Measurements from ENCODE around the gene ACVRL1.
"Not testable (repeated sequence)": the region's sequence is repeated elsewhere in the genome, so short reads cannot be mapped to it uniquely, and the experiment has no call there.

Gene ACVRL1

DNA sequence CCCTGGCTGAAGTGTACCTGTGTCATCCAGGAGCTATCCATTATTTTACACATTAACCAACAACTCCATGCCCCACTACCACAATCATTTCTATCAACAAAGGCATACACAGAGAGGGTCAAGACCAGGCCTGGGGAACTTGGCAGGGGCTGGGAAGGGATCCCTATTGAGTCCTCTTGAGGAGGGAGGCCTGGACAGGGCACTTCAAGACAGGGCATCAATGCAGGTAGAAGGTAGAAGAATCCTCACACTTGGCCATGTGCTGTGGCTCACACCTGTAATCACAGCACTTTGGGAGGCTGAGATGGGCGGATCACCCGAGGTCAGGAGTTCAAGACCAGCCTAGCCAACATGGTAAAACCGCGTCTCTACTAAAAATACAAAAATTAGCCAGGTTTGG lies 32.8 kb upstream of the ACVRL1 start:
- DNase-seq = no peak

DNA sequence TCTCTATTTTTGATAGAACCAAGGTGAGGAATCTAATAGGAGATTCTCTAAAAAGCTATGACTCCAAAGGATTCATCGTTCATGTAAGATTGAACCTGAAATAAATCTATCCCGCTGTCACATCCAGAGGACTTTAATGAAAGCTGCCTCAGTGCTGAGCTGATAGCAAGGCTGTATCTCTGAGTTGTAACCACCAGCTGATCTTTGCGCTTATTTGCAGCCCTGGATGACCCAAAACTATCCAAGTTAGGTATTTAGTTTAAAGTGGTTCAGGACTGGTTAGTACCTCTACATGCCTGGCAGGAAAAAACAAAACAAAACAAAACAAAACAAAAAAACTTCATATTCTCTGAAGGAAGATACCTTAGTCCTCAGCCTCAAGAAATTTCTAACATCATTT lies 28.2 kb upstream of the ACVRL1 start:
- DNase-seq = no peak

DNA sequence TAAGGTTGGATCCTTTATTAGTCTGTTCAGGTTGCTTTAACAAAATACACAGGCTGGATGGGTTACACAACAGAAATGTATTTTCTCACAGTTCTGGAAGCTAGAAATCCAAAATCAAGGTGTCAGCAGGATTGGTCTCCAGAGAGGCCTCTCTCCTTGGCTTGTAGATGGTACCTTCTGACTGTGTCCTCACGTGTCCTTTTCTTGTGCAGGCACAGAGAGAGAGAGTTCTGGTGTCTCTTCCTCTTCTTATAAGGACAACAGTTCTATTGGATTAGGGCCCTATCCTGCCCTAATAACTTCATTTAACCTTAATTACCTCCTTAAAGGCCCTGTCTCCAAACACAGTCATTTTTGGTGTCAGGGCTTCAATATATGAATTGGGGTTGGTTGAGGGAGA lies 24.0 kb upstream of the ACVRL1 start:
- no peak for DNase-seq

DNA sequence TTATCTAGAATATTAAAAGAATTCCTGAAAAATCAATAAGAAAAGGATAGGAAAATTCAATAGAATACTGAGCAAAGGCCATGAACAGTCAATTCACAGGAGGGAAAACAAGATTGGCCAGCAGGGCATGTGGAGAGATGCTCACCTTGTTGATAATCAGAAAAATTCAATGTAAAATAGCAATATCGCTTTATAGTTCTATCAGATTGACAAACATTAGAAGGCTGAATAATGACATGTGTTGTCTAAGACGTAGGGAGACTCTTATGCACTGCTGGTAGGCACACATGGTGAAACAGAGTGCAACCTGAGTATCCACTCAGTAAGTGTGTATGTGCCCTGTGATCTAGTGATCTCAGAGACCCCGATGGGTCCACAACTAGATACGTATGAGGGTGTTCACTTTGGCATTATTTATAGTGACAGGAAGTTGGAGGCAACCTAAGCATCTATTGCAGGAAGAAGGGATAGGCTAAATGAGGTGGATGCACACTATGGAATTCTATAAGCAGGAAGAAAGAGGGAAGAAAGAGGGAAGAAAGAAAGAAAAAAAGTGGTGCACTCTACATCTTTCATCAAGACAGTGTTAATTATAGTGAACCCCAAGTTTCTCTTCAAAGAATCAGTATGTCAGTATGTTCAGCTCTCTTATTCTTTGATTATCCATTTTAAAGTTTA lies 23.2 kb upstream of the ACVRL1 start:
- DNase-seq = no peak

DNA sequence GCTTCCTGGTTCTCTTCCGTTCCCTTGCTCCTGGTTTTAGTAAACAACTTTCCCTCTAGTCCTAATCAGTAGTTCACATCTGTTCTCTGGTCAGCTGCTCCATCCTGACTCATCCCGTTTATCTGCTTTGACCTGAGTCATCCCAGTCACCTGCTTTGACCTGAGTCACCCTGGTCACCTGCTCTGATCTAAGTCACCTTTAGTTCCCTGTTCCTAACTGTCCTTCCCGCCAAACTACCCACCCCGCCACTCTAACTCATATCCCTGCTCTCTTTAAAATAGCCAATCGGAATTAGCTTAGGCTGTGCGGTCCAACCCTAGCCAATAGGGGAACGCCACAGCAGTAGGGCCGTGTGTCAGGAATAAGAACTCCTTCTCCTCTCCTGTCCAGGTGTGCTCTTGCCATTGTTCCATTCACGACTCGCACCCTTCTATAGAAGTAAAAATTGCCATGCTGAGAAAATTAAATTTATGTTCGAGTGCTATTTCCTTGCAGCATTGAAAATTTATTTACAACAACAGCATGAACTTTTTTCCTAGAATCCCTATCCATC lies 22.6 kb upstream of the ACVRL1 start:
- no peak for DNase-seq

DNA sequence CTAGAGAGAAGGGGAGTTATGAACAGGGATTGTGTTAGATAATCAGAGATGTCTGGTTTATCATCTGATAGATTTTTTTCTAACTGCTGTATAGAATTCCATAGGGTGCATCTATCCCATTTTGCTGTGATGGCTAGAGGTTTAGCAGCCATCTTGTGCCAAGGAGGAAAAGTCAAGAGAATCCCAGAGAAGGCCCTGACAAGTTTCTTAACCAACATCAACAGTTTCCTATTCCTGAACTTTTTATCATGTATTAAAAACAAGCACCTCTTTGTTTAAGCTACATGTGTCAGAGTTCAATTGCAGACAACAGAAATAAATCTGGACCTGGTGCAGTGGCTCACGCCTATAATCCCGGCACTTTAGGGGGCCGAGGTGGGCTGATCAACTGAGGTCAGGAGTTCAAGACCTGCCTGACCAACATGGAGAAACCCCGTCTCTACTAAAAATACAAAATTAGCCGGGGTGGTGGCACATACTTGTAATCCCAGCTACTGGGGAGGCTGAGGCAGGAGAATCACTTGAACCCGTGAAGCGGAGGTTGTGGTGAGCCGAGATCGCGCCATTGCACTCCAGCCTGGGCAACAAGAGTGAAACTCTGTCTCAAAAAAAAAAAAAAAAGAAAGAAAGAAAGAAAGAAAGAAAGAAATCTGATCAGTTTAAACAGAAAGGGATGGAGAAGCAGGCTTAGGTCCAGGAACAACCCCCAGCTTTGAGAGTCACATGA lies 21.8 kb upstream of the ACVRL1 start:
- DNase-seq = not testable (repeated sequence)

DNA sequence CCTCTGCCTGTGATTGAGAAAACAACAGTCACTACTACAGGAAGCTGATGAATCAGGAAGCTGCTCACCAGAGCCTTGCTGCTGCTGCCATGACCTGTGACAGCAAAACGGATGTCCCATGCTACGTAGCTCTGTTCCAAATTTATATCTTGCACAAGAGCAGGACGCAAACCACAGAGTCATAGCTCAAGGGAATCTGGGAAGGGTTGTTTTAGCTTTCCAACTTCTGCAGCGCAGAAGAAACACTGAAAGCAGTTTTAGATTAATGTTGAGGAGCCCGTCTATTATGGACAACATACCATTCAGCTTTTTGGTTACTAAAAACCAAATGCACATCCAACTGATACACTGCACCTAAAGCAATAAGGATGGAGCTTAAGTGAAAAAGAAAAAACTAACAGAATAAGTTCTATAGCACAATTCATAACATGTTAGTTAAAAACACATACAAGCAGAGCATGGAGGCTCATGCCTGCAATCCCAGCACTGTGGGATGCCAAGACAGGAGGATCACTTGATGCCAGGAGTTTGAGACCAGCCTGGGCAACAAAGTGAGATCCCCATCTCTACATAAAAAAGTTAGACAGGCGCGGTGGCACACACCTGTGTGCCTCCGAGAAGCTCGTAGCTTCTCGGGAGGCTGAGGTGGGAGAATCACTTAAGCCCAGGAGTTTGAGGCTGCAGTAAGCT lies 21.1 kb upstream of the ACVRL1 start:
- DNase-seq = peak; percentile 62

DNA sequence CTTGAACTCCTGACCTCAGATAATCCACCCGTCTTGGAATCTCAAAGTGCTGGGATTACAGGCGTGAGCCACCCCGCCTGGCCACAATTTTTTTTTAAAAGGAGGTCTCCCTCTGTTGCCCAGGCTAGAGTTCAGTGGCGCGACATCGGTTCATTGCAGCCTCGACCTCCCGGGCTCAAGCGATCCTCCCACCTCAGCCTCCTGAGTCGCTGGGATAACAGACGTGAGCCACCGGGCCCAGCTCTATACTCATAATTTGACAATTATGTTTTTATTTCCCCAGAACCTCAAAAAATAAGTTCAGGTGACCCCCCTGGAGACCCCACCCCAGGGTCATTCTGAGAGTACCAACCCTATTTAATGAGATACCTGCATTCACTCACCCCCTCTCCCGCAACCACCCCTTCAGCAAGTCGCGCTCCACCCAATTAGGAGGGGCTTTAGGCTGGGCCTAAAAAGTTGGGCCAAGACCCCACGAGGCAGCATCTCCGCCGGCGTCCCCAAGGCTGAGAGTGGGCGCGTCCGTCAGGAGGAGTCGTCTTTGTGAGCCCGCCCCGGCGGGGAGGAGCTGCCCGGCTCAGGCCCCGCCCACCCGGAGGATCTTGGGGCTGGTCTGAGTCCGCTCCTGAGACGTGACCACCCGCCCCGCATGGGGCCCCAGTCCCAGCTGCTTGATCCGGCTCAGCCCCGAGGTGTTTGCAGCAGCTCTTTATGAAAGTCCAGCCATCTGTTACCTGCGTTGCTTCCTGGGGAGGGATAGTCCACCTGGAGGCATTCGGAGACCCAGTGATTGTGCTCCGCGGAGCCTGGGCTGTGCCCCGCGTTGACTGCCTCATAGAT lies 19.6 kb upstream of the ACVRL1 start, which contains the start of gene ANKRD33:
TSS of gene ANKRD33 (plus strand) at position 628 of the 840 bp plus-strand sequence. CDS start at position 712, 84 bp downstream.
- DNase-seq = peak; percentile 10

DNA sequence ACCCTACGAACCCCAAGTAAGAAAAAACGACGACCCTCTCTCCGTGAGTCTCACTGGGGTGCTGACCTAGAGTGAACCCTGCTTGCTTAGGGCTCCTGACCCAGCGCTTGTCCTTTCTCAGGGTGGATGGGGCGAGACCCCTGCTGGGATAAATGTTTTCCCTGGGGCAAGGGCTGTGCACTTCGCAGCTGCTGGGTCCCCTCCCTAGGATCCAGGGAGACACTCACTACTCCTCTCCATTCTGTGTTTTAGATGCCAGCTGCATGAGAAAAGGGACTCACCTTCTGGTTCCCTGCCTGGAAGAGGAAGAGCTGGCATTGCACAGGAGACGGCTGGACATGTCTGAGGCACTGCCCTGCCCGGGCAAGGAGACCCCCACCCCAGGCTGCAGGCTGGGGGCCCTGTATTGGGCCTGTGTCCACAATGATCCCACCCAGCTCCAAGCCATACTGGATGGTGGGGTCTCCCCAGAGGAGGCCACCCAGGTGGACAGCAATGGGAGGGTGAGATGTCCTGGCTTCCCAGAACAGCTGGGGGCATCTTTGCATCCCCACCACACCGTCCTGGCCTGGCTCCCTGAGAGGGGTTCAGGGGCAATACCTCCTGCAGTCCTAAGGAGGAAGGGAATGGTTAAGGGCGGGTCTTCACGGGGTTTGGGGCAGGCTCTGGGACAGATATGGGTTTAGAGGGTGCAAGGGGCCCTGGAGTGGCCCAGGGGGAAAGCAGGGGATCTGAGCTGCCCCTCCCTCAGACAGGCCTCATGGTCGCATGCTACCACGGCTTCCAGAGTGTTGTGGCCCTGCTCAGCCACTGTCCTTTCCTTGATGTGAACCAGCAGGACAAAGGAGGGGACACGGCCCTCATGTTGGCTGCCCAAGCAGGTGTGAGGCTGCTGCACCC lies 18.7 kb upstream of the ACVRL1 start:
- DNase-seq = no peak

DNA sequence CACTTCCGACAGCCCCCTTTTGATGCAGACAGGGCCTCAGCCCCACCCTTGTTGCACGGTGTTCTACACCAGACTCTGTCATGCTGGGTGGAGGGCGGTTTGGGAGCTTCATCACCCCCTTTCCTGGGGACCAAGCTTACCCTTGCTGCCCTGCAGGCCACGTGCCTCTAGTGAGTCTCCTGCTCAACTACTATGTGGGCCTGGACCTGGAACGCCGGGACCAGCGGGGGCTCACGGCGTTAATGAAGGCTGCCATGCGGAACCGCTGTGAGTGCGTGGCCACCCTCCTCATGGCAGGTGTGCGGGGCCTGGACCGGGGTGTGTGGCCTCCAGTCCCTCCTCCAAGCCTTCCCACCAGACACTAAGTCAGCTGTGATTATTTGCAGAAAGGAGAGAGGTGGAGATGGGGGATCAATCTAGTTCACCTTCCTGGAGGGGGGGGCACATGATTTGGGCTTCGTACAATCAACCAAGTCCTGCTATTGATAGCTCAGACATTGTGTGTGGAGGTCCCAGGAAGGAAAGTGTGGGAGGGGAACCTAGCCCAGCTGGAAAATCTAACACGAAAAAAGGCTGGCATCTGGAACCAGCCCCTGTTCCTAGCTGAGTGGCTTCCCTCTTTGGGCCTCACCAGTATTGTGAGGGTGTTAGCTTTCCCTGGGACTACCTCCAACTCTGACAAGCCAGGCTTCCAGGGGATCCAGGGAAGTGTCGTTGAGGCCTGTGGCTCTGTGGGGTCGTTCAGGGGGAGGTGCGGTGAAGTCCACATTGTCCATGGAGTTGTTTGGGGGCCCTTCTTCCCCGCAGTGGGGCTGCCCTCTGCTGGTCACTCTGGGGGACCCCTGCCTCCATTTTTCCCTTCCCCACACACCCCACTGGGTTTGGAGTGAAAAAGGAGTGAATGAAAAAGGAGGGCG lies 17.8 kb upstream of the ACVRL1 start:
- no peak for DNase-seq

DNA sequence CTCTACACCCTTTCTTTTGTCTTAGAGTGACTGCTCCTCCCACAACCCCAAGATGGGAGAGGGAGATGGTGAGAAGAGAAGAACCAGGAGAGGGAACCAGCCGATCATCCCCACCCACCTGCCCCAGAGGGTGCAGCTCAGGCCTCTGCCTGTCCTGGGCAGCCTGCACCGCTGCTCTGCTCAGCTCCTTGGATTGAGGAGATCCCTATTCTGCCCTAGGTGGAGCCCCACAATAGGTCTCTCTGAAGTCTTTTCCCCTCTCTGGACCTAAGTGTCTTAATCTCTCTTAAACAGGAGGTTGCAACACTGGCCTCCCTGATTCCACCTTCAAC lies 17.2 kb upstream of the ACVRL1 start:
- no peak for DNase-seq

DNA sequence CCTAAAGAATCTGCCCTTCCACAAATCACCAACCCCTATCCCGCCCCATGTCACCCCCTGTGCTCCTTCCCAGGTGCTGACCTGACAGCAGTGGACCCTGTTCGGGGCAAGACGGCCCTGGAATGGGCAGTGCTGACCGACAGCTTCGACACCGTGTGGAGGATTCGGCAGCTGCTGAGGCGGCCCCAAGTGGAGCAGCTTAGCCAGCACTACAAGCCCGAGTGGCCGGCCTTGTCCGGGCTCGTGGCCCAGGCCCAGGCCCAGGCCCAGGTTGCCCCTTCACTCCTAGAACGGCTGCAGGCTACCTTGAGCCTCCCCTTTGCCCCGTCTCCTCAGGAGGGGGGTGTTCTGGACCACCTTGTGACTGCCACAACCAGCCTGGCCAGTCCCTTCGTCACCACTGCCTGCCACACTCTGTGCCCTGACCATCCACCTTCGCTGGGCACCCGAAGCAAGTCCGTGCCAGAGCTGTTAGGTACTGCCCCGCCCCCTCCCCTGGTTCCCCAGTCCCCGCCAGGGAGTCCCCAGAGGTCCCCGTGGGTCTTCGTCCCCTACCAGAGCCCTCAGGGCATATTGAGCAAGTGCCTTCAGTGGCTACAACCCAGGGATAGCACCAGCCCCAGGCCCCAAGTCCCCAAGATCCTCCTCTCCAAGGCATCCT lies 16.7 kb upstream of the ACVRL1 start:
- no peak for DNase-seq

DNA sequence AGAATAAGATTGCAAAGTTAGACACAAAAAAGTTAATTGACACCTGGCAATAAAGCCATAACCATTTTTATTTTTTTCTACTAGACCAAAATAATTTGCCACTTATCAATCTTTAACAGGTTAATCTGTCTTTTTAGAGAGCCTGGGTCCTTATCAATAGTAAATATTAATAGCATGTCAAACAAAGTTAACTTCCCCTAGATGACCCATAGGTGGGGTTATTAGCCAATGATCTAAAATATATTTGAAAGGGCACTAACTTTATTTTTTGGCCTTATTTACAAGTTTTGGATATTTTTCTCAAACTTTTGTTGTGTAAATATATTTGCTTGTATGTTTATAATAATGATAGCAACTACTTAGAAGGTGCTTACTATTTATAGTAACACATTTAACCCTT lies 15.5 kb upstream of the ACVRL1 start:
- no peak for DNase-seq

DNA sequence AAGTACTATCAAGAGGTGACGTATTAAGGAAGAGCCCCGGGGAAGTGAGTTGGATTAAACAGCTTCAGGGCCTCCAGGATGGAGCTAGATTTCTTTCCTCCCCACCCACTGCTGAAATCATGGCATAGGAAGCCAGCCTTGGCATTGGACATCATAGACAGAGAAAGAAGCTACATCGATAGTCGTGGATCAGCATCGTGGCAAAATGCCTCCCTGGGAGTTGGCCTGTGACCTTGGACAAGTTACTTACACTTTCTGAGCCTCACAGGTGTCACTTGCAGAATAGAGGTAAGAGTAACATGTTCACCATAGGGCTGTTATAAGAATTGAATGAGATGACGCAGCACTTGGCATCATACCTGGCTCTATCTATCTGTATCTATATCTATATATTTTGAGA lies 13.5 kb upstream of the ACVRL1 start:
- no peak for DNase-seq

DNA sequence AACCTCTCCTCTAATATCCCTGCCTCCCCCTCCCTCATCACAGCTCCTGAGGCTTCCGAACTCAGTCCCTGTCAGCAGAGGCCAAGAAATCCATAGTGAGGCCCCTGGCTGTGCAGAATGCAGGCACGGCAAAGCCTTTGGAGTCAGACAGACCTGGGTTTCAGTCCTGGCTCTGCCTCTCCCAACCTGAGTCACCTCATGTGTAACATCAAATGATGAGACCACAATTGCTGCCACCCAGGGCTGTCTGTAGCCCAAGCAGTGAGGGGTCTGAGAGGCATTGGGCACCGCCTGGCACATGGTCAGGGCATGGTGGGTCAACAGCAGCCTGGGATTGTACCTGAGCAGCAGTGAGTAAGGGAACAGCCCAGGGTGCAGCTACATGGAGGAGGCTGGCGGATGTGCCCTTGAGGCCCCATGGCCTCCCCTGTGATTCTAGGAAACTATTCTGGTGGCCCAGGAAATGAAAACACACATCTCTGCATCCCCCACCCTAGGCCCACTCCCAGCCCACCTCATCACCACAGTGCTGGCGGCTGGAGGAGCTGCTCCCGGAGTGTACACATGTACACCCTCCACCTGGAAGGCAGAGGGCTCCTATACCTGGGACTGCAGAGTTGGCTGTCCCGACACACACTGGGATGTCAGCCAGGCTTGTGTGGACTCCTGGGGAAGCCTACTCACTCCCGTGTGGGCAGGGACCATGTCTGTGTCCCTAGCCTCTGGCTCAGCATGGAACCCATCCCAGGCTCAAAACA lies 11.7 kb upstream of the ACVRL1 start:
- DNase-seq = no peak

DNA sequence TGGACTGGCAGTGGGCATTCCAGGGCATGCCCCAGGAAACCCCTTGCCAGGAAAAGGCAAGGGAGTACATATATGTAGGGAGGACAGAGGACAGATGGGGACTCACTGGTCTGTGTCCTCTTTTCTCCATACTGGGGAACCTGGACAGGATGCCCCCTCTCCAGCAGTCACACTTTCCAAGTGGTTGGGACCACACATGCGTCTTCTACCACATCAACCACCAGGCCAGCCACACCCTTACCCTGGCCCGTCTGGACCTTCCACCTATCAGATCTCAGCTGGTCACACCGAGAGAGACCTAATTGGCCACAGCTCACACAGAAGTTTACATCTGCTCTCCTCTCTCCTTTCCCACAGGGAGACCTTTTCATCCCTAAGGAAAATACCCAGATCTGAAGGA lies 11.1 kb upstream of the ACVRL1 start:
- DNase-seq = no peak

DNA sequence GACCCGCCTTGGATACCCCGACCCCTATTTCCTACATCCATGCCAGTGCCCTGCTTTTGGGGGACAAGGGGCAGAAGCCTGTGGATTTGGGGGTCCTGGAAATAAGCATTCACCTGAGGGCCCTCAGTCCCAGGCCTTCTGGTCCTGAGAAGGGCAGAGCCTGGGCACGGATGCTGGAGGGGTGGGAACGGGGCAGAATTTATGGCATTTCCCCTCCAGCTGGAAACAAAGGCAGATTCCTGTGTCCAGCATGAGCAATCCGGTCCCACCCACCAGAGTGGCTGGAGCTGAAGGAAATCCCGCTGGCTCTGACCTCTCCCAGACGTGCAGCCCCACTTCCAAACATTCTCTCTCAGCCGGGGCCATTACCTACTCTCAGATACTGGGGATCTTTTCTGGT lies 10.1 kb upstream of the ACVRL1 start:
- no peak for DNase-seq

DNA sequence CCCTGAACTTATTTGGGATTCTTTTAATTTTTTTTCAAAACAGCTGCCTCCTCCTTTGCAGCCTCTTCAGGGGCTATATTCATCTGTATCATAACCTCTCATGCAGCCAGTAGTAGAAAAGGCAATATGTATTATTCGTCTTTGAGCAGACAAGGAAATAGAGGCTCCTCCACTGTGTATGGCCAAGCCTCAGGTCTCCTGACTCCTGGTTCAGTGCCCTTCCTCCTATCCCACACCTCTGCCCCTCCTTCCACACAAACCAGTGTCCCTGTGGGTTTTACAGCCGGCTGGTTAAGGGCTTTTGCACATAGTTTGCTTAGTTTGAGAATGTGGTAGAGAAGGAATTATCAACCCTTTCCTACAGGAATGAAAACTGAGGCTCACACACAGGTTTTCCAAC lies 8.8 kb upstream of the ACVRL1 start:
- DNase-seq = no peak

DNA sequence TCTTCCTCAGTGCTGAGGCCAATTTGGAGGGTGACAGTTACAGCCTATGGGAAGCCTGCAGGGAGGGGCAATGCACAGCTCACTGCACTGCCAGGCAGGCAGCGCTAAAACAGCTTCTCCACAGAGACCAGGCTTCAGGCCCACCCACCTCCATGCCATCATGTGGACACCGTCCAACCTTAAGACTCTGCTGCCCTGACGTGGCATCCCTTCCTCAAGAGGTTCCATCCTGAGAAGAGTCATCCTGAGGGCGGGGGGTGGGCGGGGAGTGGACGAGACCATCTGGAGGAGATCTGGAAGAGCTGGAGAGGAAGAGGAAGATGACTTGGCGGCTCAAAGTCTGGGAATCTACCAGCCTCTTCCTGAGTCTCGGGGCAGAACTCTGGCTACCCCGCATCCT lies 8.4 kb upstream of the ACVRL1 start:
- DNase-seq = no peak
